GM12878 (cell line): Measurements from ENCODE around the gene HIF3A.

Experiments used
- BCLAF1 ChIP-seq: fragments of 450-650 bp; IDR thresholded peaks from 2 replicates; pipeline ENCODE4 v1.6.1; 2017; ENCODE audit warnings: antibody characterized with exemption, mild to moderate bottlenecking, moderate library complexity
- CBFB ChIP-seq: IDR thresholded peaks from 2 replicates; pipeline ENCODE4 v1.6.1; 2016; ENCODE audit warnings: antibody characterized with exemption, low read depth
- CBX5 ChIP-seq: sonication (generic); IDR thresholded peaks from 2 replicates; pipeline ENCODE4 v1.6.1; 2016; ENCODE audit warnings: low read depth, moderate library complexity, mild to moderate bottlenecking, inconsistent platforms
- CHD2 ChIP-seq: IDR thresholded peaks from 2 replicates; pipeline ENCODE4 v1.6.1; 2011; ENCODE audit warnings: low read depth, low read length, improper control_type of control experiment, borderline replicate concordance
- EZH2 ChIP-seq: IDR thresholded peaks from 2 replicates; pipeline ENCODE4 v1.6.1; 2012; ENCODE audit warnings: low read depth, mild to moderate bottlenecking, control low read depth, inconsistent platforms, low read length, borderline replicate concordance; ENCODE audit not compliant: control insufficient read depth
- MEF2B ChIP-seq: fragments of 450-650 bp; IDR thresholded peaks from 2 replicates; pipeline ENCODE4 v1.6.1; 2018; ENCODE audit warnings: mild to moderate bottlenecking, moderate library complexity; ENCODE audit not compliant: partially characterized antibody, poor library complexity, severe bottlenecking
- MTA3 ChIP-seq: IDR thresholded peaks from 2 replicates; pipeline ENCODE4 v1.6.1; 2012; ENCODE audit warnings: low read length, inconsistent platforms, borderline replicate concordance
- RAD21 ChIP-seq: IDR thresholded peaks from 2 replicates; pipeline ENCODE4 v1.6.1; 2011; ENCODE audit warnings: mild to moderate bottlenecking, low read depth, low read length, moderate library complexity; ENCODE audit not compliant: insufficient read depth
- SMAD1 ChIP-seq: fragments of 450-650 bp; IDR thresholded peaks from 2 replicates; pipeline ENCODE4 v1.6.1; 2018; ENCODE audit warnings: mild to moderate bottlenecking, low read depth; ENCODE audit not compliant: partially characterized antibody
- SP1 ChIP-seq: IDR thresholded peaks from one replicate; pipeline ENCODE4 v1.6.1; 2011; ENCODE audit warnings: low read depth, low read length
- TCF7 ChIP-seq: IDR thresholded peaks from 2 replicates; pipeline ENCODE4 v1.6.1; 2014; ENCODE audit warnings: antibody characterized with exemption, borderline replicate concordance
- ZBTB40 ChIP-seq: fragments of 450-650 bp; IDR thresholded peaks from 2 replicates; pipeline ENCODE4 v1.6.1; 2016; ENCODE audit warnings: mild to moderate bottlenecking, moderate library complexity, borderline replicate concordance

- TF ChIP-seq MTA3 (no peak), CBX5 (no peak), EZH2 (no peak), CHD2 (no peak), MEF2B (no peak), ZBTB40 (no peak), CBFB (no peak), TCF7 (no peak), SMAD1 (no peak), SP1 (no peak), BCLAF1 (no peak), RAD21 (no peak)
Measured at GRCh38 chr19:46289724-46290619, 6.9 kb upstream of the HIF3A start.
